Measurements from ENCODE around the gene EHMT1.

EHMT1 gene

DNA sequence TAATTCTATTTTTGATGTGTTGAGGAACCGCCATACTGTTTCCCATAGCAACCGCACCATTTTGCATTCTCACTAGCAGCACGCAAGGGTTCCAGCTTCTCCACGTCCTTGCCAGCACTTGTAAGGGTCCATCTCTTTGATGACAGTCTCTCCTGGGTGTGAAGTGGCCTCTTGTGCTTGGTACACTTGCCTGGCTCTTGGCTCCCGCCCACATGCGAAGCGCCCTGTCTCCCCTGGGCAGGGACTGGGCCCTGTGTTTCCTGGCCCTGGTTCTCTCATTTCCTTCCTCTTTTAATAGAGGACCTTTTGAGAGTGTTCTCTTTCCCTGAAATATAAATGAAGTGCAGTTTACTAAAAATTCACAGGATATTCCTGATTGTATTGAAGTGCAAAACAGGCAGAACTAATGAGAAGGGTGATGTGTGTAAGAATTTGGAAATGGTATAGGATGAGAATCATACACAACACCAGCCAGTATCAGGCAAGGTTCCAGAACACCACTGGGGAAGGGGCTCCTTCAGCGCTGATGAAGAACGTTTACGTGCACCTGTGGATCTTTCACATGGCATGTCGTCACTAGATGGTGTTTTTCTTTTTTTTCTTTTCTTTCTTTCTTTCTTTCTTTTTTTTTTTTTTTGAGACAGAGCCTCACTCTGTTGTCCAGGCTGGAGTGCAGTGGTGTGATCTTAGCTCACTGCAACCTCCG, 73.0 kb downstream of the EHMT1 start:
- Histone ChIP-seq H3K27me3 (ENCODE audit: insufficient read depth, low read depth, severe bottlenecking) (no peaks in the 10 kb centered on the region), H3K4me3 (ENCODE audit: low read depth, low read length) (no peak overlapping the region), H3K9me3 (ENCODE audit: severe bottlenecking) (no peaks in the 10 kb centered on the region), H3K36me3 (peaks cover 4% of the 10 kb centered on the region; the same call in 1 of the 2 replicates), H3K27ac (no peak overlapping the region)
- no peak for DNase-seq
- TF ChIP-seq, protein P1, sequence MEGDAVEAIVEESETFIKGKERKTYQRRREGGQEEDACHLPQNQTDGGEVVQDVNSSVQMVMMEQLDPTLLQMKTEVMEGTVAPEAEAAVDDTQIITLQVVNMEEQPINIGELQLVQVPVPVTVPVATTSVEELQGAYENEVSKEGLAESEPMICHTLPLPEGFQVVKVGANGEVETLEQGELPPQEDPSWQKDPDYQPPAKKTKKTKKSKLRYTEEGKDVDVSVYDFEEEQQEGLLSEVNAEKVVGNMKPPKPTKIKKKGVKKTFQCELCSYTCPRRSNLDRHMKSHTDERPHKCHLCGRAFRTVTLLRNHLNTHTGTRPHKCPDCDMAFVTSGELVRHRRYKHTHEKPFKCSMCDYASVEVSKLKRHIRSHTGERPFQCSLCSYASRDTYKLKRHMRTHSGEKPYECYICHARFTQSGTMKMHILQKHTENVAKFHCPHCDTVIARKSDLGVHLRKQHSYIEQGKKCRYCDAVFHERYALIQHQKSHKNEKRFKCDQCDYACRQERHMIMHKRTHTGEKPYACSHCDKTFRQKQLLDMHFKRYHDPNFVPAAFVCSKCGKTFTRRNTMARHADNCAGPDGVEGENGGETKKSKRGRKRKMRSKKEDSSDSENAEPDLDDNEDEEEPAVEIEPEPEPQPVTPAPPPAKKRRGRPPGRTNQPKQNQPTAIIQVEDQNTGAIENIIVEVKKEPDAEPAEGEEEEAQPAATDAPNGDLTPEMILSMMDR (IDR thresholded peaks at IDR 0.05; ENCODE audit: low read depth, low read length) = no peak

DNA sequence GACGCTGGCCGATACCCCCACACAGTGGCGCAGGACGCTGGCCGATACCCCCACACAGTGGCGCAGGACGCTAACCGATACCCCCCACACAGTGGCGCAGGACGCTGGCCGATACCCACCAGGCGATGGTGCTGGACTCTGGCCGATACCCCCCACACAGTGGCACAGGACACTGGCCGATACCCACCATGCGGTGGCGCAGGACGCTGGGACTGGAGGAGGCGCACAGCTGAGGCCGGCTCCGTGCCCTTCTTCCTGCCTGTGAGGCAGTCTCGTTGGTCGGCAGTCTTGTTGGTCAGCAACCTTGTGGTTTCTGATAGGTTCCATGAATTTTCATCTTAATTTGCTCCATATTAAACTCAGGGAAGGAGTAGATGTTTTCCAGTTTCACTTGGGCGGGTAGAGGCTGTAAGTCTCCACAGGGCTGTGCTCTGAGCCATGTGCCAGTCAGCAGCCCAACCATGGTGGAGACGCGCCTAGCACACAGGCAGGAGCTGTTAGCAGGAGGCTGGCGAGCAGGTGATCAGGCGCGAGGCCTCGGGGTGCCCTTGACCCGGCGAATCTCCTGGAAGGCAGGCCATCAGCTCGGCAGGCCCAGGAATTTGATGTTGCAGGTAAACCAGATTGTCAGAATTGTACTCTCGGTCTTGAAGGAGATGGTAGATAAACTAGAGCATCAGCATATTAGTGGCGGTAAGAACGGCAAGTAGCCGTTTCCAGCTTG, 75.6 kb downstream of the EHMT1 start:
- DNase-seq = no peak
- H3K36me3 ChIP-seq = peaks cover 4% of the 10 kb centered on the region; the same call in 1 of the 2 replicates
- TF ChIP-seq, protein P1 (IDR thresholded peaks at IDR 0.05; ENCODE audit: low read depth, low read length) = no peak
- no peaks in the 10 kb centered on the region for H3K9me3 ChIP-seq (ENCODE audit: severe bottlenecking)
- no peak overlapping the region for H3K27ac ChIP-seq
- H3K27me3 ChIP-seq (ENCODE audit: insufficient read depth, low read depth, severe bottlenecking) = no peaks in the 10 kb centered on the region
- H3K4me3 ChIP-seq (ENCODE audit: low read depth, low read length) = no peak overlapping the region

DNA sequence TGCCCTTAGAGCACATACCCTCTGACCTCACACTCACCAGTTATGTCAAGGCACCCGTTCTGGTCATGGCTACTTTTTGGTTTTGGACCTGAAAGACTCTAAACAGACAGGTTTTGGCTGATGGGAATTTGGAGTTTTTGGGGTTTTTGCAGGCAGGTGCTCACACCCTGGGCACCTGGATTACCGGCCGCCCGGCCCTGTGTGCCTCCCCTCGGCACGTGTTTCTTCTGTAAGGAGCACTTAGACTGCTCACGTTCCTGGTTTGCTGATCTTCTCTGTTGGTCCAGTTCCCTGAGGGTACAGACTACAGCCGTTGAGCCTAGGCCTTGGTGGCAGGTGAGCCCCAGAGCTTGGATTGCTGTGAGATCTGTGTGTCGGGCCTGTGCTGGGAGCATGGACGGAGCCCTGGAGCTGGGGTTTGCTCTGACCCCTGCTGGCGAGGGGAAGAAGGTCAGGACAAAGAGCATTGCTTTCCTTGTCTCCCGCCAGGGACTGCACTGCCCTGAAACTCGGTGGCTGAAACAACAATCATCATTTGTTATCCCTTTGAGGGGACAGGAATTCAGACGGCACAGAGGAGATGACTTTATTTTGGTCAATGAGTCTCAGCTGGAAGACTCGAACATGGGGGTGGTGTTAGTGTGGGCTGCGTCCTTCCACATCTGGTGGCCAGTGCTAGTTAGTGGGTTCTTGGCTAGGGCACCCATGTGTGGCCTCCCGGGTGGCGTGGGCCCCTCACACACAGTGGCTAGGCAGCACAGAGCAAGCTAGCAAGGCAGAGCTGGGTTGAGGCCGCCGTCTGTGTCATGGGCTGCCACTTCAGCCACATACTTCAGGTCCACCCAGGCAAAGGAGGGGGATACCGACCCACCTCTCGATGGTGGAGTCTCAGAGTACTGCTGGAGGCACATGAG, 76.4 kb downstream of the EHMT1 start:
- peak; percentile 74 for DNase-seq
- H3K27ac ChIP-seq = no peak overlapping the region
- no peak overlapping the region for H3K4me3 ChIP-seq (ENCODE audit: low read depth, low read length)
- H3K9me3 ChIP-seq (ENCODE audit: severe bottlenecking) = no peaks in the 10 kb centered on the region
- H3K27me3 ChIP-seq (ENCODE audit: insufficient read depth, low read depth, severe bottlenecking) = no peaks in the 10 kb centered on the region
- TF ChIP-seq, protein P1 (IDR thresholded peaks at IDR 0.05; ENCODE audit: low read depth, low read length) = peak; percentile 96
- H3K36me3 ChIP-seq = peaks cover 4% of the 10 kb centered on the region; the same call in 1 of the 2 replicates

DNA sequence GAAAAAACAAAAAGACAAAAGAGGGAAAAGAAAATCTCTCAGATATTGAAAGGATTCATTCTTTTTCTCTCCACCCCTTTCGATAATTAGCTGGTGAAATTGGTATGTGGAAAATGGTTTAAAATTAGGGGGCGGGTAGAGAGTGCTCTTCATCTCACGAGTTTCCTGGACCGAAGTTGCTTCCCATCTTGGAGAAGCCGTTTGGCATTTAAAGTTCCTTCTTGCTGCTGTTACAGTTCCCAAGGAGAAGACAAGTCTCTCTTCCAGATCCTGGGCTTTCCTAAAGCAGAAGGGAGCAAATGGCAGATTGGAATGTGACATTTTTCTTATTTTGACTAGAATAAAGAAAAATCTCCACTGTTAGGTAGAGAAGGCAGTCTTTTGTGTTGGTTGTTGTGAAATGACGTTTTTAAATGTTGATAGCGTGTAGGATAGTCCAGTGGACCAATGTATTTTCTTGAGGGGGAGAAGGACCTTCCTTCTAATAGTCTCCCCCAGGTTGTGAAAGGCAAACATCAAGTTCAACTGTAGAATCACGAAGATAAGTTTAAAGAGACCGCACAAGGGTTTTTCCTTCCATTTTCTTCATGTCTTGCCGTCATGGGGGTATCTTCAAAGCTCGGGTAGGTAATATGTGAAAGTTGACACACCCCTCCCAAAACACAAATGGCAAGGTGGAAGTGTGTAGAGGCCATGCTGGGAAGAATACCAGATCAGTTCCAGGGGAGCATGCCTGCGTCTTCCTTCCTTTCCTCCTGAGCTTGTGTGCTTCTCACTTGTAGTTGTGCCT, 77.5 kb downstream of the EHMT1 start:
- Histone ChIP-seq H3K27ac (no peak overlapping the region), H3K36me3 (peaks cover 4% of the 10 kb centered on the region; the same call in 1 of the 2 replicates), H3K9me3 (ENCODE audit: severe bottlenecking) (no peaks in the 10 kb centered on the region), H3K27me3 (ENCODE audit: insufficient read depth, low read depth, severe bottlenecking) (no peaks in the 10 kb centered on the region), H3K4me3 (ENCODE audit: low read depth, low read length) (no peak overlapping the region)
- TF ChIP-seq, protein P1 (IDR thresholded peaks at IDR 0.05; ENCODE audit: low read depth, low read length) = no peak
- DNase-seq = no peak

DNA sequence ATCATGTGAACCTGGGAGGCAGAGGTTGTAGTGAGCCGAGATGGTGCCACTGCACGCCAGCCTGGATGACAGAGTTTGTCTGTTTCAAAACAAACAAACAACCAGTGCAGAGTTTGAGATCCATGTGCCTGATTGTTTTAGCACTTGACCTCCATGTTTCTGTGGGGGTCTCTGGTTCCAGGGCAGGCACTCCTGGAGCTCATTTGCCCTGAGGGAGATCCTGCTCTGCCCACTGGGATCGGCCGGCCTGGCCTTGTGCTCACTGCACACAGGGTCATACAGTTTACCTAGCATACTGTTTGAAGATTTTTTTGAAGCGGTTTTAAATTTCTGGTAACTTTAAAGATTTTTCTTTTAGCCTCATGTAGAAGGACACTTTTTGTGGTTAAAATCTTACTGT, 78.4 kb downstream of the EHMT1 start:
- peaks cover 2% of the 10 kb centered on the region for H3K9me3 ChIP-seq (ENCODE audit: severe bottlenecking)
- TF ChIP-seq, protein P1 (IDR thresholded peaks at IDR 0.05; ENCODE audit: low read depth, low read length) = no peak
- H3K27ac ChIP-seq = no peak overlapping the region
- peaks cover 4% of the 10 kb centered on the region; the same call in 1 of the 2 replicates for H3K36me3 ChIP-seq
- no peak overlapping the region for H3K4me3 ChIP-seq (ENCODE audit: low read depth, low read length)
- no peaks in the 10 kb centered on the region for H3K27me3 ChIP-seq (ENCODE audit: insufficient read depth, low read depth, severe bottlenecking)
- DNase-seq = no peak
